Measurements from ENCODE around the gene THSD7A.
A peak's percentile ranks its signal among the peaks of the same experiment; 100 is the strongest.

THSD7A gene

DNA sequence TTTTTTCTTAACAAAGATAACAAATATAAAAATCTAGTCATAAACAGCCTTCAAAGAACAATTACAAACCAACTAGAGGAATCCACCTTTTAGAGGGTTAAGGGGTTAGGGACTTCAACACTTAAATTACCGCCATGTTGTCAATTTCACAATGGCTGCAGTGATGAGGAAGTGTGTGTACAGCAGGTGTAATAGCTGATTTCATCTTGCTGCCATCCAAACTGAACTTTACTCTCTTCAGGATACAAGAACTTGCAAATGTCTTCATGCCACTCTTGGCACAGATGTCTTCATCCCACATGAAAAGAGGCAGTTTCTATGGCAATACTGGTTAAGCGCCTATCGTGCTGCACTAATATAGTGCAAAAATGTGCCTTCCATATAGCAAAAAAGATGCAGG lies 457.4 kb downstream of the THSD7A start:
- no peak for DNase-seq

DNA sequence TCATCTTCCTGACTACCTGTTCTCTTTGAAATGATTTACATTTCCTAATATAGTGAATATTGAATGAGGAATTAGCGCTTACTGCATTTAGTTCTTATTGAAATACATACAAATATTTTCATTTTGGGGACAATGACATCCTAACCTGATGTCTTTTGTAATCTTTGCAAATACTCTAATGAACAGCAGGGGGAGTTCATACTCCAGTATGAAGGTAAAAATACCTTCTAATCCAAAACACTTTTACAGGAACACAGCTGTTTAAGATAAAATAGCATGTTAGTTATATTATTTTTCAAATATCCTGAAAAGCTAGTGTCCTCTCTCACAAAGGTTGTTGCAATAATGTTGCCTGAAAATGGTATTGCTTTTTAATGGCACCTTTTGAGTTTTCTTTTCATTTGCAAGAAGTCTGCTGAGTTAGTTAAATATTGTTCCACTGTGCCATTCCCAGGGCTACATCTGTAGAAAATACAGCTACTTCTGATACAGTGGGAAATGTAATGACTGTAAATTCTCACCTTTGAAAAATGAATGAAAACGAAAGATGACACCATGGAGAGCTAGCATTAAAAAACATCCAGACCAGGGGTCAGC lies 458.4 kb downstream of the THSD7A start:
- no peak for DNase-seq

DNA sequence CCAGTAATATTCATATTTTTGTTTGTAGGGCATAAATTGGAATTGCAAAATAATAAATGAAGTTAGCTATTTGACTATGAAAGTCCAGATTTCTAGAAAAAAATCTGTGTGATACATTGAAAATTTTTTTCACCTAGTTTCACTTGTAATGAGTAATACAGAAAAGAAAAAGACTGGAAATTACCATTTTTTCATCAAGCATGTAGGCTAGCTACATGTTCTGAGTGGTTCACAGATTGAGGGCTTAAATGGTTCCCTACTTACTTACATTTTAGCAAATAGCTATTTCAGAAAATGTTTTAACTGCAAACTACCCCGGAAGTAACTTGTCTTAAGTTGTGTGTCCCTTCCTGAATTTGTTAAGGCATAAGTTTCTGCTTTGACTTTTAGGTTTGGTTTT lies 462.3 kb downstream of the THSD7A start:
- no peak for DNase-seq

DNA sequence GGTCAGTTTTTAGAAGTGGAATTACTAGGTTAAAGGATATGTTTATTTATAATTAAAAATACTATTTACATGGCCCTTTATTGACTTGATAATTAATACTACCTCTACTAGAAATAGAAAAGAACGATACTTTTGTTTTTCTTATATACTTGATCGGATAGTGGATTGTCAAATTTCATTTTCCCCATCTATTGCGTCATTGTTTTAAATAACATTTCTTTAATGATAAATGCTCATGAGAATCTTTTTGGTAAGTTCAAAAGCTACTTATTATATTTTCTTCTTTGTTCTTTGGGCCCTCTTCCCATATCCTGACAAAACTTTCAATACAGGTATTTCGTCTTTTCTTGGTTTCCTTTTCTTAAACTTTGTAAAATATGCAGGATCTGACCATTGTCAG lies 465.9 kb downstream of the THSD7A start:
- DNase-seq: no peak

DNA sequence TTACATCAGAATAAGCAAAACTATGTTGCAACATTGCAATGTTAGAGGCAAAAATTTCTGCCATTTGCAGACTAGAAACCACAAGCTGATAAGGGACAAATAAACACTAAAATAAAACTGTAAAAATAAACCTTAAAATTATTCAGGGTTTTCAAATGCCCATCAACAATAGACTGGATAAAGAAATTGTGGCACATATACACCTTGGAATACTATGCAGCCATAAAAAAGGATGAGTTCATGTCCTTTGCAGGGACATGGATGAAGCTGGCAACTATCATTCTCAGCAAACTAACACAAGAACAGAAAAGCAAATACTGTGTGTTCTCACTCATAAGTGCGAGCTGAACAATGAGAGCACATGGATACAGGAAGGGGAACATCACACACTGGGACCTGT lies 473.4 kb downstream of the THSD7A start:
- no peak for DNase-seq

DNA sequence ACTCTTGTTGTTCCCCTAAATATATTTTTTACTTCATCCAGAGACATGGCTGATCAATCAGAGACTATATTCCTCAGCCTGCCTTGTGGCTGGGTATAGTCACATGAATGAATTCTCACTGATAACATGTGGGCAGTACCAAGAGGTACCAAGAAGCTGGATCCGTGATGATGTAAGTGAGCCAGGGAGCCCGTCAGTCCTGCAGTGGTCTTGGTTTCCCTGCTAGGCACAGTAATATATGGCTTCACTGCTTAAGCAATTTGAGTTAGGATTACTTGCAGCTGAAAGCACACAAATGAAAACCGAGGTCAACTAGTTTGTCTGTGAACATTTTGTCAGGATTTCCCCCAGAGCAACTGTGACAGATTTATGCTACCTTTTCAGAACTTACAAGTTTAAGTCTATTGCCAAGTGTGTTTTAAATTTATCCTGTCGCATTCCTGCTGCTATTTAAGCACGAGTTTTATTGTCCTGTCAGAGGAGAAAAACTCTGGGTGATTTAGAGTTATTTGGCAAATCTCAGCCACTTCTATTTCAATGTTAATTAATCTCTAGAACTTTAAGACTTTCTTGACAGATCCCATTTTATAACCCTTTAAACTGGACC lies 476.5 kb downstream of the THSD7A start:
- DNase-seq: no peak

DNA sequence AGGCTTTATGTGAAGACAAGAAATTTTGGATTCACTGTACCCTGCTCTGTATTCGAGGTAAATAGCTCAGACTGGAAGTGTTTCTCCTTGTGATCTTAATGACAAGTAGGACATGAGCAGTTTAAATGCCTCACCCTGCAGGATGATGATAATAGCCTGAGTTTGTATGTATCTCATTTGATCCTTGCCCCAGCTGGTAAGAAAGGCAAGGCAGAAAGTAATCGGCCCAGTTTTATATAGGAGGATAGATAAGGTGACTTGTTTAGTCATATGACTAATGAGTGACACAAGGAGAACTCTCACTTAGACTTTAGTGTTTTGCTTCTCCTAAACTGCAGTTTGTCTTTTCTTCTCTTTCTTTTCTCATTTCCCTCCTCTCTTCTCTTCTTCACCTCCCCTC lies 485.7 kb downstream of the THSD7A start:
- no peak for DNase-seq

DNA sequence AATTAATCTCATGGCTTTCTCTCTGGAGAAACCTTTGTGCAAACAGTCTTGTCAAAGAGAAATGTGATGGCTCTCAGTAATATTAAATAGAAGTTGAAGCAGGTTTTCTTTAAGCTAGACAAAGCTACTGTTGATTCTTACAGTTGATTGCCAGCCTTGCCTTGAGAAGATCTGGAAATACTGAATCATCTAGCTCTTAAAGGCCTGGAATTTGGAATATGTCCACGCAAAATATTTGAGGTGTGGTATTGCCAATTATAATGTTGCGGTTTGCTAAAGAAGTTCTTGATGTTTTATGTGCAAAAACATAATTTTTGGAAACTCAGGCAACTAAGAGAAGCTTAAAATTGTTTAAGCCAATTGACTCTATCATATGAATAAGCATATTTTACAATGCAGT lies 486.4 kb downstream of the THSD7A start:
- no peak for DNase-seq

DNA sequence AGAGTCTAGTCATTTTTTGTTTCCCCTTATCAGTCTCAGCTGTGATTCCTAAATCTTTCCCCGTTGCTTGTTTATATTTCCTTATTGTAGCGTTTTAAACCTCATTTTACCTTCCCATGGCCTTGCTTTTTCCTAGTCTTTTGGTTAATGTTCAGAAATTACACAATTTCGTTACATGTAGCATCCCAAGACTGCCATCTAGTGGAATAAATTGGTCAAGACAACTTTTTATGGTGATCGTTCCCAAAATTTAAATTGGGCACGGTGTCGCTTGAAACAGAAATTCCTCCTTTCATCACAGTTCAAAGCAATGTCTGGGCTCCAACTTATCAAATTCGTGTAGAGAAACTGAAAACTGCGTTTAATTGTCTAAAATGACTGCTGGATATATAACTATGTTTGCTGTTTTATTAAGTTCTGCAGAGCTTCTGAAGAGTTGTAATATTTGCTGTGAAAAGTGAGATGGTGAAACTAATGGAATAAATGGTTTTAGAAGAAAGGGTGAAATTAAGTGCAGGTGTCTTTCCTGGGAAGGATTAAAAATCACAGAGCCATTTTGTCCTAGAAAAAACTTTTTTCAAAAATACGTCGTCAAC lies 488.1 kb downstream of the THSD7A start:
- no peak for DNase-seq

DNA sequence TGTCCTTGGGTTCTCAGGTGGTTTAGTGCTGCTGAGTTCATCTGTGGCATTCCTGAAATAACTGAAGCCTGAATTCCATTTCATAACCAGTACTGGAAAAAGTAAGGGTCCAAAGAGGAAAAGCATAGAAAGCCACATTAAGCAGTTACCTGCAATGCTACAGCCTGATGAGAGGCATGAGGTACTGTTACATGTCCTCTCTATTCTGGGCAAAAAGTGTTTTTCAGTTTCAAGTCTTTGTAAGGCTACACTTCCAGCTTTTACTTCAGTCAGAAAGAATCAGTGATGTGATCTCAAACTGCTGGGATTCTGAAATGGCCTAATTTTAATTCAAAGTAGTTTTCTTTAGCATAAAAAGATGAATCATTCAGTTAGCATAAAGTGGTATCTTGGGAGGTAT lies 488.9 kb downstream of the THSD7A start:
- DNase-seq: no peak

DNA sequence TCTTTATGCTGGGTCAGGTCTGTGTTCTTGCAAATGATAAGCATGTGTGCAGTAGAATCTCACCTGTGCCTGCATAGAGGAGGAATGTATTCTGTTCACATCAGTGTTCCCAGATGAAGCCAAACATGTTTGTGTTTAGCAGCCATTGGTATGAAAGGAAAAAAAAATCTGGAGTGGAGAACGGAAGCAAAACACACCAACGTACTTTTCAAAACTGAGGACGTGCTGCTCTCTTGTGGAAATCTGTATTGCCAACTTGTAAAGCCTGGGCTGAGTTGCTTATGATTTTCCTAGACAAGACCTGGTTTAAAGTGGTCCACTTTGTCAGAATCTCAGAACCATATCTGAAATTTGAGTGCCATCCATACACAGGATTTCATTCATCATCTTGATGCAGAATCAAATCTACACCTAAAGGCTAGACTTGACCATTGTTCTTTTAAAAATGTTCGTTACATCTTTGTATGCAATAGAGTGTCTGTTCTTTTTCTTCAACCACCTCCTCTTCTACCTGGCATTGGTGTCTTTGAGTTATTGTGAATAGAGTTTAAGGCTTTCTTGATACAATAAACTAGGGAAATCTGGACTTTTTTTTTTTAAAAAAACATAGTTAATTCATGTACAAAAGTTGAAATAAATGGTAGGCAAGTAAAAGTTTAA lies 490.6 kb downstream of the THSD7A start:
- DNase-seq: no peak

DNA sequence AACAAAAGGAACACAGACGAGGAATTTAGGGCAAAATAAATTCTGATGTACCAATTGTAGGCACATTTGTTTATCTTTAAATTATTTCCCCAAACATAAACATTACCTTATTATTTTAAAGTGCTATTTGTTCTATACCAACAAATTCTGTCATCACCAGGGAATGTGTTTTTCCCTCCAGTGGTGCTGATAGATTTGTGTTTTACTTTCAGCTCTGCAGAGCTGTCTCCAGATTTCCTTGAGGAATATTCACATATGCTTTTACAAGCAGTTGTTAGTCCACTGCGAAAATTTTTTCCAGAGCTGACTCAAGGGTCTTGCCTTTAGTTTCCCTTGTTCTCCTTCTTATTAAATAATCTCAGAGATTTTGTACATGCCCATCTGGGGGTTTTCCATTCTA lies 495.6 kb downstream of the THSD7A start:
- no peak for DNase-seq

DNA sequence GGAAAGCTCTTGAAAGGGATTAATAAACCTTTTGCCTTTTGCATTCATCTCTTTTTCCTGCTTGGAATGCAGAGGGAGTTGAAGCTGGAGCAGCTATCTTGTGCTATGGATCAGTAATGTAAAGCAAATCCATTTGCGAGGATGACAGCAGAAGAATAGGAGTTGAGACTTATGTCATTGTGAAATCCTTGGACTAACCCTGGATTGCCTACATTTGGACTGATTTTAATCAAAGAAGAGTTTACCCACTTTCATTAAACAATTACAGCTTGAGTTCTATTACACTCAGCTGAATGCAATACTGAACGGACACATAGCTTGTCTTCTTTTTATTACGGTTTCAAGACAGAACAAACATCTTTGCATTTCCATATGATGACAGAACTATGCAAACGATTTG lies 496.1 kb downstream of the THSD7A start:
- no peak for DNase-seq

DNA sequence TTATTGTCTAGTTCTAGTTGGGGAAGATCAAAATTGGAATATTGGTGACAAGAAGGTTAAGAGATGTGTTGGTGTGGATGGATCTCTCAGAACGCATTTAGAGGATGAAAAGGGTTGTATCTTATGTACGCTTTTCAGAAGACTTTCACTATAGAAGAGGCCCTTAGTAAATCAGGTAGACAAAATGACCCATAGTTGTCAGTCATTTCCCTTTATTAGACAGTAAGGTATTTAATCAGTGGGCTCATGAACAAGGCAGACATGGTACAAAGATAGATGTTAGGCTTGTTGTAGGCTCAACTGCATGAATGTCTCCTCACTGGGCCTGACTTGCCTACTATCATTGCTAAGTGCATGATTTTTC lies 499.2 kb downstream of the THSD7A start:
- DNase-seq: no peak

DNA sequence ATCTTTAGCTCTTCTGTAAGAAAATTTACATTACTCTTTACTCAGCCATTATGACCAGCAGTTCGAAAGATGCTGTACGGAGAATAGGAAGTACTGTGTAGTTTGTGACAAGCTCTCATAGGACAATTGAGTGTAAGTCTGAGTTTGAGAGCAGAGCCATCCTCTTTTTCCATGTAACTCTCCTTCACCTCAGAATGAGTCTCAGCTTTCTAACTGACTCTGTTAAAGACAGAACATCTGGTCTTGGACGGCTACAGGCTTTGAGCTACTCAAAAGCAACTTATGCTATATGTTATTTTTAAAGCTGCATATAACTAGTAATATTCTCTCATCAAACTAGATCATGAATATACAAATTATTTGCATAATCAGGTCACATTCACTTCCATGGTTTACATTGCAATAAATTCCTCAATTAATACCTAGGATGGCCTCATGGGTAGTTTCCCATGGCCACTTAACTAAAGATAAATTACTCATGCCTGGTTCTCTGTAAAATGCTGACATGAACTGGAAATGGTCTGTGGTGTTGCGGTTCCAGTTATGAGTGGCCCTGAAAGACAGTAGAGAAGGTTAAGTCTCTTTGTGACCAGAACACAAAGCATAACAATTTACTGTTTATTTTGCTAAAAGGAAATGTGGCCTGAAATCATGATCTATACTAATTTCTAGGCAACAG lies 499.7 kb downstream of the THSD7A start:
- DNase-seq: peak; percentile 2

DNA sequence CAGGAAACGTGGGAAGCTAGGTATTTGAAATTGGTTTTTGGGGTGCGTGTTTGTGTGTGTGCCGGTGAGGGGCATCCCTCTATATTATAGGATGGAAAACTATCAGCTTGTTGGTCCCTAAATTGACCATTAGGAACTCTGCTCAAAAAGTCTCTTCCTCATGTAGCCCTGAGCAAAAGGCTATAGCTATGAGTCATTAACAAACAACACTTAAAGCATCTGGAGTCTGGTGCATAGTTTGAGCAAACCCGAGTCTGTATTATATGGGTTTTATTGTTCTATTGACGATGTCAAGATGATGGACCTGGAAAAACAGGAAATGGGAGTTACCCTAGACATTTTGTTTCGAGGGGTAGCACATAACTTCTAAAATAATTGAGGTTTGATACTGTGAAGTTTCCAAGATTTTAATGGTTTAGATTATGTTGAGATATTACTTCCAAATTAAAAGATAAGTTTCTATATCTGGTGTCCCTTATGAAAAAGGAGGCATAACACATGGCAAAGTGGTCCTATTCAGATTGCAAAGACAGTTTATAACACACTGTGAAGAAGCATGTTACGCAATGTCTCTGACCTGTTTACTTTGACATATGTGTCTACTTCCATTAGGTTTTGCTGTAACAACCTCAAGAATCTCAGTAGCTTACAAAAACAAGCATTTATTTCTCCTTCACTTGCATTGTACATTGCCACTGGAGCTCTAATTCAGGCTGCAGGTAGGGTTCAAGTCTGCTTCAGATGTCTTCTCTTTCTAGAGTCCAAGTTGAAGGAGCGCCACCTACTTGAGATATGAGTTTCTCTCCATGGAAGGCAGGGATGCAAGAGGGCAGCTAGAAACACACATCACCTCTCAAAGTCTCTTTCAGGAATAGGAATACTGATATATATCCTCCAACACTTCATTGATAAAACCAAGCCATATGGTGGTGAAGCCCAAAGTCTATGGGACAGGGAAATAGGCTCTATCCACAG lies 500.6 kb downstream of the THSD7A start:
- DNase-seq: no peak

DNA sequence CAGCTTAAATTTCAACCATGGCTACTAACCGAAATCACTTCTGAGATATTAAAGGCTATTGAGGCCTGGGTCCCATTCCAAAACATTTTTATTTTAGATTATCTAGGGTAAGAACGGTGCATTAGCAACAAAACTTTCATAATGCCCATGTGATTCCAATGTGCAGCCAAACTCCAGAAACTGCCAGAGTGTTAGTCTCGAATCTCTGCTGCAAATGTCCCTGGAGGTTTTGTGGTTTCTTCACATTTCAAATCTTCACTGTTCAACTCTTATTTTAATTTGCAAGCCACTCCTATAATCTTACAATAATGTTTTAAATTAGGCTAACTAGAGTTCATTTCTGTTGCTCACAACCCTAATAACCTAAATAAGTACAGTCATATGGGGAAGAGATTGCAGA lies 501.3 kb downstream of the THSD7A start:
- no peak for DNase-seq

DNA sequence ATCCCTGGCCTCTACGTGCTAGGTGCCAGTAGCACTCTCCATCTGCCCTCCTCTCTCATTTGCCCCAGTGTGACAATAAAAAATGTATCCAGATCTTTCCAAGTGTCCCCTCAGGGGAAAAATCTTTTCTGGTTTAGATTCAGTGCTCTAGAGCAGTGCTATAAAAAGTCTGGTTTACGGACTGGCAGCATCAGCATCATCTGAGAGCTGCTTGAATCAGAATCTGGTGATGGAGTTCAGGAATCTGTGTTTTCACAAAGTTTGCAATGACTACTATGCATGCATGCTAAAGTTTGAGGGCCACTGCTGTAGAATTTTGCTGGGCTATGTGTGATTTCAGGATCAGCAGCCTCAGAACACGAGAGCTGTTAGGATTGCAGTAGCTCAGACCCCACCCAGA lies 501.8 kb downstream of the THSD7A start:
- DNase-seq: no peak

DNA sequence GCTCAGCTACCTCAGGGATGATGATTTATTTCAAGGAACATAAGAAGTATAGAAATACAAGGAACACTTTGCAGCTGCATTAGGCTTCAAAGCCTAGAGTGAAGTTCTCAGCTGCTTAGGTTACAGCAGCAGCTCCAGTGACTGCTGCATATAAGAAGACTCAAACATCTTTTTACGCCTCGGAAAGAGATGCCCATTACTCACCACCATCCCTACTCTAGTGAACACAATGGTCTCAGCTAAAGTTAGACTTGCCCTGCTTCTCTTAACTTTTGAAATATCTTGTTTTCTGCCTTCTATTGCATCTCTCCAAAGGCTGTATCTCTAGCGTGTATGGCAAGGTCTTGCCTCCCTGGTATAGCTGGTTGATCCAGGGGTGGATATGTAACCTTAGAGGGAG lies 502.4 kb downstream of the THSD7A start:
- no peak for DNase-seq

DNA sequence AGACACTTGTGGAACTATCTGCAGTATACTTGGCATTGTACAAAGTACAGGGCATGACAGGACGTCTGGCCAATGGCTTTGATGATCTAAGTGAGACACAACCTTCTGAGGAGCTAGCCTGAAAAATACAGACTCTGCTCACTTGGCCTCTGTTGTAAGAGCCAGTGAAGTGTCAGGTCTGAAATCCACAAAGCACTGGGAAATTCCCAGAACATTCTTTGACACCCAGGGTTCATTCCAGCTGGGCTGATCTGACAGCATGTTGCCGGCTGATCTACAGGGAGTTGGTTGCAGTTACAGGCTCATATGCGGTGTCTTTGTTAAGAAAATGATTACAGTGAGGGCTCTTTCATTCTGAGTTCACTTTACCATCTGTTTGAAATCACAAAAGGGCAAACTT lies 503.7 kb downstream of the THSD7A start:
- no peak for DNase-seq

DNA sequence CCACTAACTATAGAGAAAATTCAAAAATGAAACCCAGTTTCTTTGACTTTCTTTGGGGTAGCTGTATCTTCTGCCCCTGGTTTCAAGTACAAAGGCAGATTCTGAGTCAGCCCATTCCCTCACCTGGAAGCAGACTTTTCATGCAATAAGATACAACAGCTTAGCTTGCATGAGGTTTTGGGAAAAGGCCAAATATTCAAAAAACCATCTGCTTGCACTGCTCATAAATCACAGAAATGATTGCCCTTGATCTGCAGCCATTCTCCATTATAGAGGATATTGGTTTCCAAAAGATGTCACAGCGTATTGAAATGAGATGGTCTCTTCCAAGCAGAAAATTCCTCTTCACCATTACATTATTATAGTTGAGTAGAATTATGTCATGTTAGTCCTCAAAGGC lies 504.4 kb downstream of the THSD7A start:
- no peak for DNase-seq
